Measurements from ENCODE around the gene TSPOAP1.

The TSPOAP1 gene

GRCh38 chr17:58338454-58338840, 9.9 kb upstream of the TSPOAP1 start:
- no peak for ATAC-seq
- TF ChIP-seq TOX (CRISPR knock-in tag; IDR thresholded peaks at IDR 0.05; ENCODE audit: borderline replicate concordance) (no peak), POU6F1 (CRISPR knock-in tag; IDR thresholded peaks at IDR 0.05; ENCODE audit: borderline replicate concordance, low read depth) (no peak), ZNF565 (CRISPR knock-in tag; conservative IDR thresholded peaks at IDR 0.05; ENCODE audit: low read depth) (no peak), GLIS3 (CRISPR knock-in tag; IDR thresholded peaks at IDR 0.05) (no peak)

GRCh38 chr17:58337600-58338453, 9.2 kb upstream of the TSPOAP1 start:
- TF ChIP-seq PATZ1 (CRISPR knock-in tag; IDR thresholded peaks at IDR 0.05; ENCODE audit: borderline replicate concordance): no peak
- ATAC-seq: peak; percentile 10; the same call in 2 of the 3 replicates

GRCh38 chr17:58337210-58337599, 8.6 kb upstream of the TSPOAP1 start:
- no peak for ATAC-seq
- no peak for TF ChIP-seq ZNF70 (CRISPR knock-in tag; IDR thresholded peaks at IDR 0.05)
- no peak for TF ChIP-seq GLIS3 (CRISPR knock-in tag; IDR thresholded peaks at IDR 0.05)
- TF ChIP-seq ISL1 (CRISPR knock-in tag; IDR thresholded peaks at IDR 0.05): no peak
- no peak for TF ChIP-seq ARNTL (CRISPR knock-in tag; IDR thresholded peaks at IDR 0.05; ENCODE audit: borderline replicate concordance, low read depth)
- no peak for TF ChIP-seq TSHZ2 (CRISPR knock-in tag; IDR thresholded peaks at IDR 0.05)
- no peak for TF ChIP-seq TOX (CRISPR knock-in tag; IDR thresholded peaks at IDR 0.05; ENCODE audit: borderline replicate concordance)
- no peak for TF ChIP-seq RARB (CRISPR knock-in tag; IDR thresholded peaks at IDR 0.05)
- TF ChIP-seq ZNF565 (CRISPR knock-in tag; conservative IDR thresholded peaks at IDR 0.05; ENCODE audit: low read depth): no peak
- TF ChIP-seq CREB5 (CRISPR knock-in tag; IDR thresholded peaks at IDR 0.05; ENCODE audit: low read depth): no peak
- TF ChIP-seq POU6F1 (CRISPR knock-in tag; IDR thresholded peaks at IDR 0.05; ENCODE audit: borderline replicate concordance, low read depth): no peak
- TF ChIP-seq CSDC2 (CRISPR knock-in tag; IDR thresholded peaks at IDR 0.05): no peak
- no peak for TF ChIP-seq ZFP30 (CRISPR knock-in tag; IDR thresholded peaks at IDR 0.05)
- no peak for TF ChIP-seq ZNF8 (CRISPR knock-in tag; IDR thresholded peaks at IDR 0.05)
- no peak for TF ChIP-seq ZFP3 (CRISPR knock-in tag; IDR thresholded peaks at IDR 0.05)
- no peak for TF ChIP-seq SNAI2 (CRISPR knock-in tag; IDR thresholded peaks at IDR 0.05)
- no peak for TF ChIP-seq PPARA (CRISPR knock-in tag; IDR thresholded peaks at IDR 0.05; ENCODE audit: borderline replicate concordance)
- TF ChIP-seq ZC3H10 (CRISPR knock-in tag; IDR thresholded peaks at IDR 0.05): no peak
- TF ChIP-seq OSR1 (CRISPR knock-in tag; IDR thresholded peaks at IDR 0.05): no peak
- no peak for TF ChIP-seq ESRRG (CRISPR knock-in tag; IDR thresholded peaks at IDR 0.05)
- no peak for TF ChIP-seq PATZ1 (CRISPR knock-in tag; IDR thresholded peaks at IDR 0.05; ENCODE audit: borderline replicate concordance)
